ENCODE measurements around the gene HIVEP2. TPM values are rescaled to one million over a fixed set of nuclear protein-coding genes. Genes with fewer than 3 reads are reported as not detected.

HIVEP2 gene
- total RNA-seq: 10 to 100 TPM in 8 of 9 donors, 1 to 10 TPM in 1; 5.9 to 27.6 (median 20.1) TPM
- polyA plus RNA-seq: 1 to 10 TPM; 5.4 to 9.0 (median 8.4) TPM
- long read RNA-seq, donor 1: 0 reads
- long read RNA-seq, donor 2: 0 reads
- long read RNA-seq, donor 3: 0 reads
- long read RNA-seq, donor 4, partial matches to known transcripts: 0 of 1 reads
- long read RNA-seq, donor 4, other reads (novel, unspliced or antisense): 1 of 1 reads
- long read RNA-seq, donor 5, partial matches to known transcripts: 5 of 9 reads
- long read RNA-seq, donor 5, other reads (novel, unspliced or antisense): 4 of 9 reads
- long read RNA-seq, donor 6: 0 reads
- long read RNA-seq, donor 7: 0 reads
- long read RNA-seq, donor 8: 0 reads
- long read RNA-seq, donor 9: 0 reads
- long read RNA-seq, donor 10: 0 reads

- H3K4me3 ChIP-seq: peak within 1 kb of the TSS; percentile 68 to 94 (median 90)
- no peaks in the 10 kb centered on the region for H3K9me3 ChIP-seq (replicated peaks in 1 of 3)
- H3K27ac ChIP-seq: peak within 1 kb of the TSS; percentile 99 to 100 (median 99)
- peaks cover 10 to 23% of the 10 kb centered on the region in 2 donors for H3K4me1 ChIP-seq (replicated peaks in 1 of 2)
- DNase-seq: peak; percentile 91 to 95 (median 93)
- H3K27me3 ChIP-seq: no peaks in the 10 kb centered on the region
- WGBS, 4 donors: 1 to 4% (median 1%) methylated on average over 9 to 50 of the region's 50 CpGs
- no peaks in the 10 kb centered on the region for H3K36me3 ChIP-seq (replicated peaks in 1 of 2)
- intact Hi-C loops (cut with DNase I): loop anchor here (10.0 kb wide), 2 partner anchors 60 to 250 kb away; no protein-coding TSS in a partner anchor
- TF ChIP-seq CTCF (IDR thresholded peaks at IDR 0.05) (peak in 1 of 6 experiments; percentile 45), POLR2A (IDR thresholded peaks at IDR 0.05) (no peak)
These were observed at the start of gene HIVEP2 for GRCh38 chr6:142945049-142945445. TSS of gene HIVEP2 (minus strand) at chr6:142945176. CDS start at chr6:142774738, 170,438 bp downstream.

GRCh38 chr6:142993977-142994376, 49.0 kb upstream of the HIVEP2 start:
- Histone ChIP-seq H3K27me3 (no peaks in the 10 kb centered on the region), H3K27ac (no peak overlapping the region), H3K9me3 (replicated peaks in 1 of 3) (no peaks in the 10 kb centered on the region), H3K36me3 (replicated peaks in 1 of 2) (no peaks in the 10 kb centered on the region), H3K4me1 (replicated peaks in 1 of 2) (no peaks in the 10 kb centered on the region), H3K4me3 (no peak overlapping the region)
- 88 to 93% (median 92%) methylated on average over 7 of the region's 7 CpGs for WGBS, 4 donors
- TF ChIP-seq POLR2A (IDR thresholded peaks at IDR 0.05) (no peak), CTCF (IDR thresholded peaks at IDR 0.05) (no peak)
- intact Hi-C loops (cut with DNase I): no loop called here
- no peak for DNase-seq

- TF ChIP-seq CTCF (IDR thresholded peaks at IDR 0.05): no peak
- no peaks in the 10 kb centered on the region for H3K27me3 ChIP-seq
- no peak for DNase-seq
- H3K27ac ChIP-seq: no peak overlapping the region
- H3K9me3 ChIP-seq (replicated peaks in 1 of 3): no peaks in the 10 kb centered on the region
- no peaks in the 10 kb centered on the region for H3K4me1 ChIP-seq (replicated peaks in 1 of 2)
- no peaks in the 10 kb centered on the region for H3K36me3 ChIP-seq (replicated peaks in 1 of 2)
- intact Hi-C loops (cut with DNase I): no loop called here
- H3K4me3 ChIP-seq: no peak overlapping the region
These were observed 42.5 kb upstream of the HIVEP2 start for GRCh38 chr6:142987490-142987889.

GRCh38 chr6:142985281-142985680, 40.3 kb upstream of the HIVEP2 start:
- WGBS, 4 donors: 43 to 60% (median 47%) methylated on average over 2 of the region's 2 CpGs
- Histone ChIP-seq H3K36me3 (replicated peaks in 1 of 2) (no peaks in the 10 kb centered on the region), H3K27me3 (no peaks in the 10 kb centered on the region), H3K4me1 (replicated peaks in 1 of 2) (no peaks in the 10 kb centered on the region), H3K9me3 (replicated peaks in 1 of 3) (no peaks in the 10 kb centered on the region), H3K27ac (no peak overlapping the region), H3K4me3 (no peak overlapping the region)
- TF ChIP-seq CTCF (IDR thresholded peaks at IDR 0.05) (no peak), POLR2A (IDR thresholded peaks at IDR 0.05) (no peak)
- DNase-seq: no peak
- intact Hi-C loops (cut with DNase I): no loop called here
